Measurements from ENCODE around the gene PPP1R12A.

DNA sequence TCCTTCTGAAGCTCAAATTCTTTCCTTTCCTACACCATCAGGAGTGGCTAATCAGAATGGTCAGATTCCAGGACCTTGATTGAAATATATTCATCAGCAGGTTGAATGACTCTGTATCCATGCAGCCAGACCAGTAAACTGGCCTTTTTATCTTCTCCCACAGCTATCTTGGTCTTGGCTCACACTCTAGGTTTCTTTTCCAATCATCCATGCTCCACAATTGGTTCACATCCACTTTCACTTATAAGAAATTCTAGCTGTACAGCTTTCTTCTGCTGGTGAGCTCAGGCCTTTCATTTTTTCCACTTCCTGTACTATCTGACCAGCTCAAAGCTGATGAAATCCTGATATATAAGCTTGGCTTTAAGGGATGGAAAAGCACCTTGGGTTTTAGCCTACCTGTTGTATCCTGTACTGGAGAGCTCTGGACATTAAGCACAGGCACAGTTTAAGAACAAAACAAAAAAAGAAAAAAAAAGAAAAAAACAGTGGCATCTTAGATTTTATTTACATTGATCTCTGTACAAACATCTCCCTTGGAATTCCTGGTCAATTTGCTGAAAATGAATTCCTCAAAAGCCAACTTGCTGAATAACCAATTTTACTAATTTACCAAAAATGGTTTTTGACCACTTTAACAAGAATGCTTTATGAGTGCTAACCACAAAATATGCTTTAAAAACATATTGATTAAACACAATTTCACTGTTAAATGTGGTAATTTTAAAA lies 152.6 kb downstream of the PPP1R12A start:
- TF ChIP-seq, protein P1, sequence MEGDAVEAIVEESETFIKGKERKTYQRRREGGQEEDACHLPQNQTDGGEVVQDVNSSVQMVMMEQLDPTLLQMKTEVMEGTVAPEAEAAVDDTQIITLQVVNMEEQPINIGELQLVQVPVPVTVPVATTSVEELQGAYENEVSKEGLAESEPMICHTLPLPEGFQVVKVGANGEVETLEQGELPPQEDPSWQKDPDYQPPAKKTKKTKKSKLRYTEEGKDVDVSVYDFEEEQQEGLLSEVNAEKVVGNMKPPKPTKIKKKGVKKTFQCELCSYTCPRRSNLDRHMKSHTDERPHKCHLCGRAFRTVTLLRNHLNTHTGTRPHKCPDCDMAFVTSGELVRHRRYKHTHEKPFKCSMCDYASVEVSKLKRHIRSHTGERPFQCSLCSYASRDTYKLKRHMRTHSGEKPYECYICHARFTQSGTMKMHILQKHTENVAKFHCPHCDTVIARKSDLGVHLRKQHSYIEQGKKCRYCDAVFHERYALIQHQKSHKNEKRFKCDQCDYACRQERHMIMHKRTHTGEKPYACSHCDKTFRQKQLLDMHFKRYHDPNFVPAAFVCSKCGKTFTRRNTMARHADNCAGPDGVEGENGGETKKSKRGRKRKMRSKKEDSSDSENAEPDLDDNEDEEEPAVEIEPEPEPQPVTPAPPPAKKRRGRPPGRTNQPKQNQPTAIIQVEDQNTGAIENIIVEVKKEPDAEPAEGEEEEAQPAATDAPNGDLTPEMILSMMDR (conservative IDR thresholded peaks at IDR 0.05; ENCODE audit: low read length): no peak
- TF ChIP-seq EZH2phosphoT487 (IDR thresholded peaks at IDR 0.05; ENCODE audit: borderline replicate concordance, low read depth, low read length): no peak
